GM12864 (cell line): ENCODE measurements around the gene TPRA1.

ENCODE experiments used
- DNase-seq: peaks from one replicate; pipeline ENCODE4 v3.0.0-alpha.2; 2011; ENCODE audit warnings: low read depth
- H3K4me3 ChIP-seq: 2 replicates; pipeline ENCODE4 v1.5.1; 2011; ENCODE audit warnings: mild to moderate bottlenecking, low read depth, low read length, control low read depth
- TF ChIP-seq, protein P1 (sequence below): IDR thresholded peaks from 2 replicates; pipeline ENCODE4 v1.5.1; 2011; ENCODE audit warnings: low read depth, mild to moderate bottlenecking, moderate library complexity, low read length, control low read depth, inconsistent platforms; ENCODE audit errors: missing control alignments

The TPRA1 gene

DNA sequence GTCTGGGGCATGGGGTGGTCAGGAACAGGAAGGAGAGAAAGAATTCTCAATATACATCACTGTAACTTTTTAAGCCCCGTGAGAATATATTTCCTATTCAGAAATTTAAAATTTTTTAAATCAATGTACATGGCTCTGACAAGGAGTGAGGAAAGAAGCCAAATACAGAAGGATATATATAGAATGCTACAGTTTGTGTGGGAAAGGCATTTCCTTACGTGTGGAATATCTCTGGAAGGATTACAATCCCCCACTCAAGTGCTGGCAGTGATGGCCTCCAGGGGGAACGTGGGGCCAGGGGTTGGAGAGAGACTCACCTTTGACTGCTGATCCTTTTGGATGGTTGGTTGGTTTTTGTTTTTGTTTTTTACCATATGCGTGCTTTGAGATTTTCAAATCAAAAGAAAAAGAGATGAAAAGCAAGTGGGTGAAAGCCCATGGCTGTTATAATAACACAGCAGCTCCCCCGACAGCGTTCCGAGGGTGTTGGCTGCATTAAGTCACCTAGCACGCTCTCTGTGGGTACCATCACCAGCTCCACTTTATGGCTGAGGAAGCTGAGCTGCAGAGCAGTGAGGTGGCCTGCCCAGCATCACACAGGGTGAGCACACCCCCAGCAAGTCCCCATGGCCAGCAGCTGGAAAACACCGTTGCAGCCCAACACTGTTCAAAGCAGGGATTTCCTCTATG, 39.9 kb downstream of the TPRA1 start:
- TF ChIP-seq, protein P1, sequence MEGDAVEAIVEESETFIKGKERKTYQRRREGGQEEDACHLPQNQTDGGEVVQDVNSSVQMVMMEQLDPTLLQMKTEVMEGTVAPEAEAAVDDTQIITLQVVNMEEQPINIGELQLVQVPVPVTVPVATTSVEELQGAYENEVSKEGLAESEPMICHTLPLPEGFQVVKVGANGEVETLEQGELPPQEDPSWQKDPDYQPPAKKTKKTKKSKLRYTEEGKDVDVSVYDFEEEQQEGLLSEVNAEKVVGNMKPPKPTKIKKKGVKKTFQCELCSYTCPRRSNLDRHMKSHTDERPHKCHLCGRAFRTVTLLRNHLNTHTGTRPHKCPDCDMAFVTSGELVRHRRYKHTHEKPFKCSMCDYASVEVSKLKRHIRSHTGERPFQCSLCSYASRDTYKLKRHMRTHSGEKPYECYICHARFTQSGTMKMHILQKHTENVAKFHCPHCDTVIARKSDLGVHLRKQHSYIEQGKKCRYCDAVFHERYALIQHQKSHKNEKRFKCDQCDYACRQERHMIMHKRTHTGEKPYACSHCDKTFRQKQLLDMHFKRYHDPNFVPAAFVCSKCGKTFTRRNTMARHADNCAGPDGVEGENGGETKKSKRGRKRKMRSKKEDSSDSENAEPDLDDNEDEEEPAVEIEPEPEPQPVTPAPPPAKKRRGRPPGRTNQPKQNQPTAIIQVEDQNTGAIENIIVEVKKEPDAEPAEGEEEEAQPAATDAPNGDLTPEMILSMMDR: no peak
- no peak overlapping the region for H3K4me3 ChIP-seq
- no peak for DNase-seq

DNA sequence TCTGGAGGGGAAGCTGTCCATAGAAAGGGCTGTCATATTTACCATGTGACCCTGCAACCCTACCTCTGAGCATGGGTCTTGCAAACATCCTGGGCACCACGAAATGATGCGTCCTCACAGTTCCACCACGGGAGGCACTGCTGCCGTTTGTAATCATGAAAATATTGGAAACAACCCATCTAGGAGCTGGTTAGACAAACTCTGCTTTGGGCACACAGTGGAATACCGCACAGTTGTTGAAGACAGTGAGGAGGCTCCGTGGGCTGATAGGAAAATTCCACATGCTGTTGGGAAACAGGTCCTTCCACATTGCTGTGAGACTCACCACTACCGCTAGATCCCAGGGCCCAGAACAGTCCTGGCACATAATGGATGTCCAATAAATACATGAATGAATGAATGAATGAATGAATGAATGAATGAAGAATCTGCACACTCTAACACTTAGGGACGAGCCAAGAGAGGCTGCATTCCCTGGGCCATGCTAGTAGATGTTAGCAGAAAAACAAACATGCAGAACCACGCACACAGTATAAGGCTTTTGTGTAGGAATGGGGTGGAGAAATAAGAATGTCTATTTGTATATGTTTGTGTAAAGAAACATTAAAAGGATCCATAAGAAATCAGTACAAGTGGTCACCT, 40.6 kb downstream of the TPRA1 start:
- DNase-seq: no peak
- TF ChIP-seq, protein P1: no peak
- H3K4me3 ChIP-seq: no peak overlapping the region

DNA sequence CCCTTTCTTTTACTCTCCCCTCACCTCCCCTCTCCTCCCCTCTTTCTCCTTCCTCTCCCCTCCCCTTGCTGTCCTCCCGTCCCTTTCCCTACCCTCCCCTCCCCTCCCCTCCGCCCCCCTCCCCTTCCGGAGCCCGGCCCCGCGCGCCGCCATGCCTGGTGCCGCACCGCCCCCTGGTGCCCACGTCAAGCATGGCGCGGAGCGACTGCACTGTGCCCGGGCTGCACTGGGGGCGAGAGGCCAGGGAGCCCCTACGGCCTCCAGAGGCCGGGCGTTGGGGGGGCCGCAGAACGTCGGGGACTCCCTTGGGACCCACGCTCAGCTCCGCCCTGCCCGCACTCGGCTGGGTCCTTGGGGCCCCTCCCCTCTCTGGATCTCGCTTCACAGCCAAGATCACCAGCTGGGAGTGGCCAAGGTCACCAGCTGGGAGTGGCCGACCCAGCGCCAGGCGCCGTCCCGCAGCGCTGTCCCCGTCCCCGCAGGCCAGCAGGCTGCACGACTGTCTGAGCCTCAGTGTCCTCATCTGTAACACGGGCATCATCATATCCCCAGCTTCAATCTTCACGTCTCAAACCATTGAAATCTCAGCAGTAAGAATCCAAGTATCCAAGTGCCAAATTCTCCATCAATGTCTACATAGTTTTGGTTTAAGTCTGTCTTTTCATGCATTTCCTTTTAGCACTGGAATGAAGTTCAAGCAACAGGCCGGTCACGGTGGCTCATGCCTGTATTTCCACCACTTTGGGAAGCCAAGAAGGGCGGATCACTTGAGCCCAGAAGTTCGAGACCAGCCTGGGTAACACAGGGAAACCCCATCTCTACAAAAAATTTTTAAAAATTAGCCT, 42.5 kb downstream of the TPRA1 start:
- DNase-seq: no peak
- H3K4me3 ChIP-seq: peak overlapping the region; percentile 40
- TF ChIP-seq, protein P1: peak; percentile 61

DNA sequence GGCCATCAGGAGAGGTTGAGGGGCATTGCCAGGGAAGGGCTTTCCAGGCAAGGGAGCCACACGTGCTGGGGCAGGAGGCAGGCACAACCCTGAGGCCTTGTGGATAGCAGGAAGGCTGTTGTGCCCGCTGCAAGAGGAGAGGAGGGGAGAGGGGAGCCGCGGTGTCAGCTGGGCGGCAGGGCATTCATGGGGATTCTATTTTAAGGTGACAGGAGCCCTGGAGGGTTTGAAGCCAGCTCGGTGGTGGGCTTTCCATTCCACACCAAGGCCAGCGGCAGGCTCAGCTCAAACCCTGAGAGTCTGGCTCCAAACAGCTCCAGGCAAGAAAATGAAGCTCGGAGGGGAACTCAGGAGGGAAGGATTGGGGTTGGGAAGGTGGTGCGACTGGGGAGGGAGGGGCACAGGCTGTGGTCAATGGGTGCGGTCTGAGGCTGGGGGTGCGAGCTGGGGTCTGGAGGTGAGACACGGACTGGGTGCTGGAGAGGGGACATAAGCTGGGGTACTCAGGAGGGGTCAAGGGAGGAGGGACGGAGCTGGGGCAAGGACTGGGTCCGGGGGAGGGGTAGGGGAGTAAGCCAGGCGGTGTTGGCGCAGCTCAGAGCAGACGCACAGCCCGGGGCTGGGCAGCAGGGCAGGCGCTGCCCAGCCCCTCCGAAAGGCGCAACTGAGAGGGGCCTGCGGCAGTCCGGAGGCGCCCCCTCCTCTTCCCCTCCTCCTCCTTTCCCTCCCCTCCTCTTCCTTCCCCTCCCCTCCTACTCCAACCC, 43.4 kb downstream of the TPRA1 start:
- TF ChIP-seq, protein P1: no peak
- H3K4me3 ChIP-seq: no peak overlapping the region
- no peak for DNase-seq

DNA sequence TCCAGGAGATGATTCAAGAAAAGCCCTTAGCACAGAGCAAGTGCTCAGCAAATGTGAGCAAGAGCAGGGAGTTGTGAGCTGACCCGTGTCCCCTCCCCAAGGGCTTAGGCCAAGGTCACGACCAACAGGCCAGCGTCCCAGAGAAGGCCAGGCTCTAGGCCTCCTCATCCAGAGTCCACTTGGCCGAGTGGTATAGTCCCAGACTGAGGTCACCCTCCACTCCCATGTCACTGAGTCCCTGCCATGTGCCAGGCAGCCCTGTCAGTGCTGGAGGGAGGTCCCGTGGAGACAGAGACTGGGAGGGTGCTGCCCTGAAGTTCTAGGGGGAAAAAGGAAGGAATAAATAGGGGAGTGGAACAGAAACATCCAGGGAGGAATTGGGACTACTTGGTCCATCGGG, 44.0 kb downstream of the TPRA1 start:
- no peak for DNase-seq
- H3K4me3 ChIP-seq: no peak overlapping the region
- TF ChIP-seq, protein P1: no peak

DNA sequence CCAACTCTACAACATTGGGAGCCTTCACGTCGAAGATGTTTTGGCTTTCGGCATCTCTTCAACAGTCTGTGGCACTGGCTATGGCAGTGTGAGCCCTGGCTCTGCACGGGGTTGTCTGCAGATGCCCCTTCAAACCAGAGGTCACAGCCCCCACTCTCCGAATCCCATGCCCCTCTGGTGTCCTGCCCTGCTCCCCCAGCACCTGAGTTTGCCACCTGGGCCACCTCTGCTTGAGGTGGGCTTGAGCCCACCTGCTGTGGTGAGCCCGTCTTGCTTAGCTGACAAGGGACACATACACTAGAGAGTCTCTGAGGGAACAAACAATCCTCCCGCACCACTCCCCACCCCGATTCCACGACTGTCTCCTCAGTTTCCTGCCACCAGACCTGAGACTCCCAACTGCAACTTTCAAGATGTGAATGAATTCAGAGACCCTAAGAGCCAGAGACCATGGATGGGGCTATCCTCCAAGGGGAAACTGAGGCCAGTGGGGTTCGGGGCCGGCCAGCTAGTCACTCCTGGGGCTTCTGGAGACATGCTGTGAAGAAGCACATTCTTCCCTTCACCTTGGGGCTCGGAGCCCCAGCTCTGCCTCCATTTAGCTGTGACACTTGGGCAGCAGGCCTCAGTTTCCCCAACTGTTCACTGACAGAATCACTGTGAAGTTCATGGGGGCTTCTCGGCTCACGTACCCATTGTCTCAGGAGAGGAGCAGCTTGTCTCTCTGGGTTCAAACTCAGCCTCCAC, 44.6 kb downstream of the TPRA1 start:
- no peak overlapping the region for H3K4me3 ChIP-seq
- TF ChIP-seq, protein P1: no peak
- DNase-seq: no peak
